Skeletal muscle tissue (tissue), 4 donors: ENCODE measurements around the gene MYOF. TPM values are rescaled to one million over a fixed set of nuclear protein-coding genes. Genes with fewer than 3 reads are reported as not detected.
"Not testable (repeated sequence)": the region's sequence is repeated elsewhere in the genome, so short reads cannot be mapped to it uniquely, and the experiment has no call there.

Experiments used
- H3K27ac ChIP-seq: one replicate; pipeline ENCODE4 v1.7.0; 2013; ENCODE audit warnings: mild to moderate bottlenecking, low read depth, low read length, inconsistent platforms
- H3K27me3 ChIP-seq, 3 donors: one replicate each; pipeline ENCODE4 v1.7.0; 2013; ENCODE audit warnings: low read length in 3 of 3; ENCODE audit not compliant: control insufficient read depth in 3 of 3, insufficient read depth in 3 of 3
- H3K36me3 ChIP-seq, 3 donors: one replicate each; pipeline ENCODE4 v1.7.0; 2013; ENCODE audit warnings: low read length in 3 of 3; ENCODE audit not compliant: control insufficient read depth in 3 of 3, insufficient read depth in 3 of 3
- H3K4me1 ChIP-seq, 3 donors: one replicate each; pipeline ENCODE4 v1.7.0; 2013; ENCODE audit warnings: low read length in 3 of 3, mild to moderate bottlenecking in 3 of 3; ENCODE audit not compliant: control insufficient read depth in 3 of 3, insufficient read depth in 3 of 3
- H3K4me3 ChIP-seq, 3 donors: one replicate each; pipeline ENCODE4 v1.7.0; 2013; ENCODE audit warnings: low read length in 3 of 3
- H3K9ac ChIP-seq, 3 donors: one replicate each; pipeline ENCODE4 v1.7.0; 2013; ENCODE audit warnings: low read length in 3 of 3, mild to moderate bottlenecking in 3 of 3, moderate library complexity in 2 of 3, low read depth in 1 of 3
- H3K9me3 ChIP-seq, 3 donors: one replicate each; pipeline ENCODE4 v1.7.0; 2013; ENCODE audit warnings: low read length in 3 of 3; ENCODE audit not compliant: control insufficient read depth in 3 of 3
- total RNA-seq: library from RNA; depleted of rRNA; stranded (reverse); fragments of >200 nt; gene quantifications from one replicate; pipeline ENCODE4 v1.2.3, GENCODE V29; 2014
- donor health status: Osteomylitis.

MYOF gene
- total RNA-seq, 1 donor from 2014 or later = 45.4 TPM

DNA sequence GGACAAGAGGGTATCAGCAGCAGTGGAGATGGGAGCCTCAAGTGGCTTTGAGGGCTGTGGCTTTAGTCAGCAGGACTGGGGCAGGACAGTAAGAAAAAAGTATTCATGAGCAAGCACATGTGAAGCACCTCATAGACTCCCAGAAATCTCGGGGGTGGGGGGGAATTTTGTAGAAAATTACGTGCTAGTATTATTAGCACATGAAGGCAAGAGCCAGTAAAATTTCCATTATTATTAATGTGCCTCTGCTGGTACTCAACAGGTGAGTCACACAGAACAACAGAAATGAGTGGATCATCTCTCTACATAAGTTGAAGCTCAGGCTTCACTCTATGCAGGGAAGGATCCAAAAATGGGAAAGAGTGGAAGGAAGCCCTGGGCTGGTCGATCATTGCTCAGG lies 114.5 kb downstream of the MYOF start:
- Histone ChIP-seq H3K4me3 (no peak overlapping the region), H3K36me3 (peaks cover 0 to 38% (median 0%) of the 10 kb centered on the region in 3 donors), H3K27me3 (no peaks in the 10 kb centered on the region), H3K9ac (no peak overlapping the region), H3K27ac (no peak overlapping the region), H3K4me1 (no peaks in the 10 kb centered on the region), H3K9me3 (no peaks in the 10 kb centered on the region)

DNA sequence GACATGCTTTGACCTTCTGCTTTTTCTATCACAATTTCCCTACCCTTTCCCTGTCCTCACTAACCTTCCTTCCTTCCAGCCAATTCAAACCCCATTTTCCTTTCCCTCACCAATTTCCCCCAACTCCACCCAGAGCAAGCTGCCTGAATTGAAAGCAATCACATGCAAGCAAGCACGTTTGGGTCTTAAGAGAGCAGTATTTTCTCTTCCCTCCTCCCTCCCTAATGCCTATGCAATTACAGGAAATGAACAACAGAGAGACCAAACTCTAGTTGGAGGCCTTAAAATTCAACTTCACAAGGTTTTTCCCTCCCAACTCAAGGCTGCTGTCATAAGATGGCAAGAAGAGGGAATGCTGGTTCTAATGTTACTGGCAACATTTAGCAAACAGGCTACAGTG lies 117.2 kb downstream of the MYOF start:
- Histone ChIP-seq H3K27ac (no peak overlapping the region), H3K9ac (no peak overlapping the region), H3K4me1 (no peaks in the 10 kb centered on the region), H3K27me3 (no peaks in the 10 kb centered on the region), H3K4me3 (no peak overlapping the region), H3K9me3 (no peaks in the 10 kb centered on the region), H3K36me3 (peaks cover 3 to 42% (median 8%) of the 10 kb centered on the region in 3 donors)

DNA sequence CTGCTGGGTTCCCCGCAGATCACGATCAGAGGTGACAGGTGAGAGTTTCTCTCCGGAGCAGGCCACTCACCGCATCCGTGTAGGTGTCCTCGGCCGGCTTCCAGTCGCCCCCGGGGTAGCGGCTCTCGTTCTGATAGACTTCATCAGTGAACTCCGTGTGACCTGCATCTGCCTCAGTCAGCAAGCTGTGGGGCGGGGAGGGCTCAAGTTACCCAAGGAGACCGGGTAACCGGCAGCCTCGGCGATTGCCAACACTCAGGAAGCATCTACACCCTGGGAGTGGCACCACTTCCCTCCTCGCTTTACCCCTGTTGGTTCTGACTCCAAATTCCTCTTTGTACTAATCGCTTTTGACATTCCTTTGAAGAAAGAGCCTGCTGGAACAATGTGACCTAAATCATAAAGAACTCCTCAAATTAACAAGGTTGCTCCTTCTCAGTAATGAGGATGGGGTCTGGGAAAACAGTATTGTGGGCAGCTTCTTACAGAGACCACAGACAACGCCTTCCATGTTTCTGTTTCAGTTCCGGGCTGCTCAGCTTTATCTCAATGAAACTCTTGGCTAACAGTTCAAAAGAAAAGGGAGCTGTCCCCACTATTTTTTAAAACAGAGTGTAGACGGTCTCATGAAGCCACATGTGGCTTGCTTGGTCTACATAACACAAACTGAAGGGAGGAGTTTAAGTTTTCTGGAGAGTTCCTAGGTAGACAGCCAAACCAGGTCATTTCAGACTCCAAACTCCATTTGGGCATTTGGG lies 118.1 kb downstream of the MYOF start:
- Histone ChIP-seq H3K9ac (no peak overlapping the region), H3K36me3 (peaks cover 3 to 43% (median 13%) of the 10 kb centered on the region in 3 donors), H3K9me3 (no peaks in the 10 kb centered on the region), H3K27me3 (no peaks in the 10 kb centered on the region), H3K27ac (no peak overlapping the region), H3K4me1 (no peaks in the 10 kb centered on the region), H3K4me3 (no peak overlapping the region)

DNA sequence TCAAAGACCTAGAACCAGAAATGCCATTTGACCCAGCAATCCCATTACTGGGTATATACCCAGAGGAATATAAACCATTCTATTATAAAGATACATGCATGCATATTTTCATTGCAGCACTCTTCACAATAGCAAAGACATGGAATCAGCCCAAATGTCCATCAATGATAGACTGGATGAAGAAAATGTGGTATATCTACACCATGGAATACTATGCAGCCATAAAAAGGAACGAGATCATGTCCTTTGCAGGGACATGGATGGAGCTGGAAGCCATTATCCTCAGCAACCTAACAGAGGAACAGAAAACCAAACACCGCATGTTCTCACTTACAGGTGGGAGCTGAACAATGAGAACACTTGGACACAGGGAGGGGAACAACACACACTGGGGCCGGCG lies 123.7 kb downstream of the MYOF start:
- not testable (repeated sequence) for H3K9me3 ChIP-seq, H3K9ac ChIP-seq, H3K27ac ChIP-seq, H3K4me1 ChIP-seq, H3K27me3 ChIP-seq, H3K4me3 ChIP-seq
- H3K36me3 ChIP-seq = peaks cover 3 to 34% (median 13%) of the 10 kb centered on the region in 3 donors

DNA sequence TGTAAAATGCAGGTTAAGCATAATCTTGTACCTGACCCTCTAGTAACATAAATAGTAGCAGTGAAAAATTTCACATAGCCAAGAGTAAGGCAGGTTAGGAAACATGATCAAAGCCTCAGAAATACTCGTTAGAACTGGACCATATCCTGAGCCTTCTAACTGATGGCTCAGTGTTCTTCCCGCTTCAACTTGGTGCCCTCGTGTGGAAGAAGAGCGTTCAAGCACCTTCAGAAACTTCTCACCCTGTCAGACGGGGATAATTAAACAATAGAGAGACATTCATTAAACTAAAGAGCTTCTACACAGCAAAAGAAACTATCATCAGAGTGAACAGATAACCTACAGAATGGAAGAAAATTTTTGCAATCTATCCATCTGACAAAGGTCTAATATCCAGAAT lies 124.5 kb downstream of the MYOF start:
- Histone ChIP-seq H3K36me3 (peaks cover 3 to 31% (median 13%) of the 10 kb centered on the region in 3 donors), H3K9me3 (no peaks in the 10 kb centered on the region)

DNA sequence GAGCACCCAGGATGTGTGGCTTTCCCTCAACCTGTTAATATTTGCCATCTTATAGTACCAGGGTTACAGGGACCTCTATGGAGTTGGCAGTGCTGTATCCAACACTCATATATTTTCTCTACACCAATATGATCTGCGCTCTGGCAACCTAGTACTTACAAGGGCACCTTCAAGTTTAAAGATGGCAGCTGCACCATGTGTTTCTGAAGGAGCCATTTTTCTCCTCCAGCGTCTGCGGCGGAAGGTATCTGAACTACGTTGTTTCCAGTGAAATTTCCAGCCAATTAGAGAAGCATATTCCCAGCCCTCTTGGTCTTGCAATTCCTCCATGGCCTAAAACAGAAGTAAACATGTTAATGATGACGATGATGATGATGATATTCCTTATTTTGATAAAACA lies 125.6 kb downstream of the MYOF start:
- no peak overlapping the region for H3K27ac ChIP-seq
- no peak overlapping the region for H3K9ac ChIP-seq
- H3K9me3 ChIP-seq = no peaks in the 10 kb centered on the region
- no peak overlapping the region for H3K4me3 ChIP-seq
- no peaks in the 10 kb centered on the region for H3K27me3 ChIP-seq
- H3K4me1 ChIP-seq = no peaks in the 10 kb centered on the region
- peaks cover 3 to 38% (median 13%) of the 10 kb centered on the region in 3 donors for H3K36me3 ChIP-seq

More for the DNA sequence above, 124.5 kb downstream of the MYOF start:
- Histone ChIP-seq H3K27me3 (no peaks in the 10 kb centered on the region), H3K27ac (no peak overlapping the region), H3K4me1 (no peaks in the 10 kb centered on the region), H3K9ac (no peak overlapping the region), H3K4me3 (no peak overlapping the region)

DNA sequence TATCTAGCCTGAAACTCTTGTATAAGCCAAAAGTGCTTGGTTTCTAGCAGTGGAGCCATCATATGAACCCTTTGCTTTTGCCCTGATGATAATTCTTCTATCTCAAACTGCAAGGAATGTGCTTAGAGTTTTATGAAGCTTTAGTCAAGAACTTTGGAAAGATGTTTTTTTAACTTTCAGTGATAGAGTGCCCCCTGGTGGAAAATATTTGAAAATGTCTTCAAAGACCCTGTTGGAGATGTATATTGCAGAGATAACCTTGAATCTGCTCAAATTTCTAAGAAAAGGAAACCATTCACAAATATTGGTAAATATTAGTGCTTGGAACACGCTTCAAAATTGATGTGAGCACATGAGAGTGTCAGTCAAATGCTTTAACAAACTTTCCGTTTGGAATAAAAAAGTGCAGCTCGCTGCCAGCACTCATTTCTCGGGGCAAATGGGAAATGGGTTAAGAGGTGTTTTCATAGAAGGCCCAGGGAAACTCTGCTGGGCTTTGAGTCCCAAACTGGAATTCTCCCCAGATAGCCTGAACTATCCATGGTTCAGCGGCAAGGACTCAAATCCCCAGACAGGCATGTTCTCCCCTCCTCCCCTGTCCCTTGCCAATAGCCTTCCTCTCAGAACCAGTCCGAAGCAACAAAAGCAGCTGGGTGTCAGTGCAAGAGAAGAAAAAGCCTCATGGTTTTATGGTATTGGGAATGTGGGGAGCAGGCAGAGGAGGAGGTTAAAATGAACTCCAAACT lies 129.3 kb downstream of the MYOF start:
- Histone ChIP-seq H3K9ac (no peak overlapping the region), H3K4me3 (no peak overlapping the region), H3K36me3 (peaks cover 0 to 40% (median 6%) of the 10 kb centered on the region in 3 donors)

DNA sequence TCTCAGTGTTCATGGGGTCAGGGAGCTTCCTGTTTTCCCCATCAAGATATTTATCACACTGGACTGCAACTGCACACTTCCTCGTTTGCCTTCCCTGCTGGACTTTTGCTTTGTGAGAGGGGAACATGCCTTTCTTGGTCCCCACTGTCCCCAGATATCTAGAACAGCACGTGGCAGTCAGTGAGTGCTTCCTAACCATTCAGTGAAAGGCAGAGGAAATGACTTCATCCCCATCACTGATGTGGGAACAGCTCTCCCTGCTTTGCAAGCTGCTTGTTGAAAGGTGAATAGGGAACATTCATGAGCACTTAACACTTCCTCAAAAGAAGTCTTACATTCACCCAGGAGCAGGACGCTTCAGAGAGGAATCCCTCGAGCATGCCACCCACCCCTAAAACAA lies 135.4 kb downstream of the MYOF start:
- H3K9ac ChIP-seq = no peak overlapping the region
- peaks cover 0 to 50% (median 25%) of the 10 kb centered on the region in 3 donors for H3K36me3 ChIP-seq
- no peak overlapping the region for H3K27ac ChIP-seq
- no peaks in the 10 kb centered on the region for H3K27me3 ChIP-seq
- no peaks in the 10 kb centered on the region for H3K4me1 ChIP-seq
- H3K9me3 ChIP-seq = no peaks in the 10 kb centered on the region
- H3K4me3 ChIP-seq = no peak overlapping the region

More for the DNA sequence above, 129.3 kb downstream of the MYOF start:
- H3K4me1 ChIP-seq = no peaks in the 10 kb centered on the region
- no peaks in the 10 kb centered on the region for H3K9me3 ChIP-seq
- H3K27me3 ChIP-seq = no peaks in the 10 kb centered on the region
- no peak overlapping the region for H3K27ac ChIP-seq

DNA sequence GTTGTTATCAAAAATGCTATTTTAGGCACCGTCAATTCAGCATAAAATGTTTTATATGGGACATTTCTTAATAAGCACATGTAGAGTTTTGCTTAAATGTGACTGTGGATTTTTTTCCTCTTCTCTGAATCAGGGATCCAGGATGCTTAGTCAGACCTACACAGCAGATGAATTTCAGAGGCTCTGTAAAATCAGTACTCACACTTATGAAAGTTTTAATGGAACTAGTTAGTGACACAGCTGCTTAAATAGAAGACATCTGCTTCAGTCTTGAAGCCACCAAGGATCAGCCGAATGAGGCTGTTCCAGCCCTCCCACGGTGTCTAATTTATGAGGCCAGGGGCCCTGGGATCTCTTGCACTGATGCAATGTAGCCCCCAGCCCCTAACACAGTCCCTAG lies 136.0 kb downstream of the MYOF start:
- no peak overlapping the region for H3K9ac ChIP-seq
- H3K36me3 ChIP-seq = peaks cover 0 to 46% (median 25%) of the 10 kb centered on the region in 3 donors
- H3K9me3 ChIP-seq = no peaks in the 10 kb centered on the region
- no peak overlapping the region for H3K4me3 ChIP-seq
- no peaks in the 10 kb centered on the region for H3K4me1 ChIP-seq
- H3K27me3 ChIP-seq = no peaks in the 10 kb centered on the region
- H3K27ac ChIP-seq = no peak overlapping the region

DNA sequence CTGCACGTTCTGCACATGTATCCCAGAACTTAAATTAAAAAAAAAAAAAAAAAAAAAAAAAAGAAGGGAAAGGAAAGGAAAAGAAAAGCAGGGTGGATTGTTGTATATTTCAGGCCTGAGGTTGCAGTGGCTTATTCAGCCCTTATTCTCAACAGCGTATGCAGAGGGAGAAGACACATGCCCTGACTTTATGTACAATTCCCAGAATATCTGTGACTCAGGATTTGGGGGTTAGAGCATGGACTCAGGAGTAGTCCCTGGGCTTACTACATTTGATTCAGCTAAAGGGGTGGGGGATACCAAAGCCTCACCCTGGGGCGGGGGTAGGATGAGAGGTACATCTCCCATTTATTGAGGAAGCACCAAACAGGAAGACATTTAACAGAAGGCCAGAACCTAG lies 137.4 kb downstream of the MYOF start:
- H3K27ac ChIP-seq = no peak overlapping the region
- no peaks in the 10 kb centered on the region for H3K27me3 ChIP-seq
- peaks cover 0 to 42% (median 19%) of the 10 kb centered on the region in 3 donors for H3K36me3 ChIP-seq

More for the DNA sequence above, 137.4 kb downstream of the MYOF start:
- Histone ChIP-seq H3K9me3 (no peaks in the 10 kb centered on the region), H3K9ac (no peak overlapping the region), H3K4me3 (no peak overlapping the region), H3K4me1 (no peaks in the 10 kb centered on the region)
